ENCODE measurements around the gene CPA1.

Gene CPA1

DNA sequence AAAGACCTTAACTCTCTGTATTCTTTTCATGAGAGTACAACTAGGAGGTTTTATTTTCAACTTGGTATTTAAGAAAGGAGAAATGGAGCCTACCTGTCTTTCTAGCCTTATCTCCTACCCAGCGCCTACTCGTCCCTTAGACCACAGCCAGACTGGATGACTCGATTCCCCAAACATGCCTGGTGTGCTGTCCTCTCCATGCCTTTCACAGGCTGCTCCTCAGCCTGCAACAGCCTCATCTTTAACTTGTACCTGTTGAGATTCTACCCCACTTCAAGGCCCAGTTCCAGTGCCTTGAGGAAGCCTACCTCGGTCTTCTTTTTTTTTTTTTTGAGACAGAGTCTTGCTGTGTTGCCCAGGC, 29.4 kb downstream of the CPA1 start:
- H3K9ac ChIP-seq (ENCODE audit: low read length) = no peak overlapping the region
- H3K36me3 ChIP-seq (ENCODE audit: control insufficient read depth, insufficient read depth, low read length) = no peaks in the 10 kb centered on the region
- H3K4me1 ChIP-seq (ENCODE audit: control insufficient read depth, insufficient read depth, low read length) = no peaks in the 10 kb centered on the region
- no peak overlapping the region for H3K4me3 ChIP-seq (ENCODE audit: low read length)
- H3K27me3 ChIP-seq (ENCODE audit: control insufficient read depth, insufficient read depth, low read length) = no peaks in the 10 kb centered on the region
- H3K9me3 ChIP-seq (ENCODE audit: control insufficient read depth, low read length) = no peaks in the 10 kb centered on the region

GRCh38 chr7:130410868-130411541, 30.7 kb downstream of the CPA1 start:
- H3K4me3 ChIP-seq (ENCODE audit: low read length) = no peak overlapping the region
- no peaks in the 10 kb centered on the region for H3K4me1 ChIP-seq (ENCODE audit: control insufficient read depth, insufficient read depth, low read length)
- no peaks in the 10 kb centered on the region for H3K36me3 ChIP-seq (ENCODE audit: control insufficient read depth, insufficient read depth, low read length)
- no peaks in the 10 kb centered on the region for H3K27me3 ChIP-seq (ENCODE audit: control insufficient read depth, insufficient read depth, low read length)
- H3K9me3 ChIP-seq (ENCODE audit: control insufficient read depth, low read length) = no peaks in the 10 kb centered on the region
- H3K9ac ChIP-seq (ENCODE audit: low read length) = no peak overlapping the region

DNA sequence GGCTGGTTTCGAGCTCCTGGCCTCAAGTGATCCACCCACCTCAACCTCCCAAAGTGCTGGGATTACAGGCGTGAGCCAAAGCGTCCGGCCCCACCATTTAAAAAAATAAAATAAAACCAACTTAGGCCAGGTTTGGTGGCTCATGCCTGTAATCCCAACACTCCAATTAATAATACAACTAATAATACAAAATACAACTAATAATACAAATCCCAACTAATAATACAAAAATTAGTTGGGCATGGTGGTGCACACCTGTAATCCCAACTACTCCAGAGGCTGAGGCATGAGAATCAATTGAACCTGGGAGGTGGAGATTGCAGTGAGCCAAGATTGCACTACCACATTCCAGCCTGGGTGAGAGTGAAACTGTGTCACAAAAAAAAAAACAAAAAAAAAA, 32.9 kb downstream of the CPA1 start:
- Histone ChIP-seq H3K36me3 (ENCODE audit: control insufficient read depth, insufficient read depth, low read length) (no peaks in the 10 kb centered on the region), H3K27me3 (ENCODE audit: control insufficient read depth, insufficient read depth, low read length) (no peaks in the 10 kb centered on the region), H3K4me1 (ENCODE audit: control insufficient read depth, insufficient read depth, low read length) (no peaks in the 10 kb centered on the region), H3K9me3 (ENCODE audit: control insufficient read depth, low read length) (no peaks in the 10 kb centered on the region), H3K9ac (ENCODE audit: low read length) (no peak overlapping the region), H3K4me3 (ENCODE audit: low read length) (no peak overlapping the region)

DNA sequence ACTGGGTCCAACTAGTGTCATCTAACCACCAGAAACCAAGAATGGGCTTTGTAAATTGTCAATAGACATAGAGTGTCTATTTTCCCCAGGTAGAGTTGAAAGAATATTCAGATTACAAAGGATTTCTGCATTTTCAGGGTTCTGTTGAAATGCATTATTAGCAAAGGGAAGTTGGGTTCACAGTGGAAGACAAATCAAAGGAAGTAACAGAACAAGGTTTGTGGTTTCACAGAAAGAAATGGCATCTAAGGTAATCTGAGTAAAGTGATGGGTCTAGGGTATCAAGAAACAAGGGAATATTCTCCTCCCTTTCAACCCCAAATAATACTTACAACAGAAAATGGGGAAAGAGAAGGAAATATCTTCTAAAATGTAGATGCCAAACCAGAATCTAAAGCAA, 34.7 kb downstream of the CPA1 start:
- H3K27me3 ChIP-seq (ENCODE audit: control insufficient read depth, insufficient read depth, low read length) = no peaks in the 10 kb centered on the region

GRCh38 chr7:130417213-130417612, 36.9 kb downstream of the CPA1 start:
- Histone ChIP-seq H3K4me1 (ENCODE audit: control insufficient read depth, insufficient read depth, low read length) (no peaks in the 10 kb centered on the region), H3K9me3 (ENCODE audit: control insufficient read depth, low read length) (no peaks in the 10 kb centered on the region), H3K9ac (ENCODE audit: low read length) (no peak overlapping the region), H3K4me3 (ENCODE audit: low read length) (no peak overlapping the region), H3K36me3 (ENCODE audit: control insufficient read depth, insufficient read depth, low read length) (no peaks in the 10 kb centered on the region), H3K27me3 (ENCODE audit: control insufficient read depth, insufficient read depth, low read length) (no peaks in the 10 kb centered on the region)

More for the DNA sequence above, 34.7 kb downstream of the CPA1 start:
- H3K4me1 ChIP-seq (ENCODE audit: control insufficient read depth, insufficient read depth, low read length) = no peaks in the 10 kb centered on the region
- no peak overlapping the region for H3K4me3 ChIP-seq (ENCODE audit: low read length)
- no peaks in the 10 kb centered on the region for H3K9me3 ChIP-seq (ENCODE audit: control insufficient read depth, low read length)
- no peaks in the 10 kb centered on the region for H3K36me3 ChIP-seq (ENCODE audit: control insufficient read depth, insufficient read depth, low read length)
- H3K9ac ChIP-seq (ENCODE audit: low read length) = no peak overlapping the region

DNA sequence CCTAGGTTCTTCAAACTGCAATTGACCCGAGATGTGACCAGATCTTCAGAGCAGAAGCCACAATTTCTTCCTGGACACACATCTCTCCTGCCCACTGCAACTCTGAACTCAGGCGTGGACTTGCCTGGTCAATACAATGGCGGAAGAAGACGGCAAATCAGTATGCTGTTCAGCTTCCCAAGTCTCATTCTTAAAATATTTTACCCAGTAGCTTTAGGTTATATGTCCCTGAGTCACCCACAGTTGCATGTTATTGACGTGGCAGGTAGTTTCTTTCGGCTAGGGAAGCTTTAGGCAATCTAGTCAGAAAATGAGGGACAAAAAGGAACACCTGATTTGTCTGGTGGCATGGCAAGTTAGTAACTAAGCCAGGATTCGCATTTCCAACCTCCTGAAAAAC, 38.0 kb downstream of the CPA1 start:
- H3K27me3 ChIP-seq (ENCODE audit: control insufficient read depth, insufficient read depth, low read length) = no peaks in the 10 kb centered on the region
- H3K9ac ChIP-seq (ENCODE audit: low read length) = no peak overlapping the region
- H3K36me3 ChIP-seq (ENCODE audit: control insufficient read depth, insufficient read depth, low read length) = no peaks in the 10 kb centered on the region
- no peaks in the 10 kb centered on the region for H3K4me1 ChIP-seq (ENCODE audit: control insufficient read depth, insufficient read depth, low read length)
- no peak overlapping the region for H3K4me3 ChIP-seq (ENCODE audit: low read length)
- no peaks in the 10 kb centered on the region for H3K9me3 ChIP-seq (ENCODE audit: control insufficient read depth, low read length)

- no peaks in the 10 kb centered on the region for H3K4me1 ChIP-seq (ENCODE audit: control insufficient read depth, insufficient read depth, low read length)
- no peak overlapping the region for H3K9ac ChIP-seq (ENCODE audit: low read length)
- H3K4me3 ChIP-seq (ENCODE audit: low read length) = no peak overlapping the region
- H3K9me3 ChIP-seq (ENCODE audit: control insufficient read depth, low read length) = no peaks in the 10 kb centered on the region
- no peaks in the 10 kb centered on the region for H3K36me3 ChIP-seq (ENCODE audit: control insufficient read depth, insufficient read depth, low read length)
- no peaks in the 10 kb centered on the region for H3K27me3 ChIP-seq (ENCODE audit: control insufficient read depth, insufficient read depth, low read length)
Observed at GRCh38 chr7:130419658-130420057, 39.4 kb downstream of the CPA1 start.

- Histone ChIP-seq H3K27me3 (ENCODE audit: control insufficient read depth, insufficient read depth, low read length) (no peaks in the 10 kb centered on the region), H3K9ac (ENCODE audit: low read length) (no peak overlapping the region), H3K4me3 (ENCODE audit: low read length) (no peak overlapping the region), H3K36me3 (ENCODE audit: control insufficient read depth, insufficient read depth, low read length) (no peaks in the 10 kb centered on the region), H3K9me3 (ENCODE audit: control insufficient read depth, low read length) (no peaks in the 10 kb centered on the region), H3K4me1 (ENCODE audit: control insufficient read depth, insufficient read depth, low read length) (no peaks in the 10 kb centered on the region)
Observed at GRCh38 chr7:130420943-130421578, 40.8 kb downstream of the CPA1 start.

- no peaks in the 10 kb centered on the region for H3K4me1 ChIP-seq (ENCODE audit: control insufficient read depth, insufficient read depth, low read length)
- no peak overlapping the region for H3K9ac ChIP-seq (ENCODE audit: low read length)
- H3K36me3 ChIP-seq (ENCODE audit: control insufficient read depth, insufficient read depth, low read length) = no peaks in the 10 kb centered on the region
- no peaks in the 10 kb centered on the region for H3K9me3 ChIP-seq (ENCODE audit: control insufficient read depth, low read length)
- no peak overlapping the region for H3K4me3 ChIP-seq (ENCODE audit: low read length)
- no peaks in the 10 kb centered on the region for H3K27me3 ChIP-seq (ENCODE audit: control insufficient read depth, insufficient read depth, low read length)
Observed at GRCh38 chr7:130421684-130422083, 41.4 kb downstream of the CPA1 start.

GRCh38 chr7:130423501-130424037, 43.3 kb downstream of the CPA1 start:
- no peaks in the 10 kb centered on the region for H3K27me3 ChIP-seq (ENCODE audit: control insufficient read depth, insufficient read depth, low read length)
- no peak overlapping the region for H3K4me3 ChIP-seq (ENCODE audit: low read length)
- H3K36me3 ChIP-seq (ENCODE audit: control insufficient read depth, insufficient read depth, low read length) = no peaks in the 10 kb centered on the region
- H3K4me1 ChIP-seq (ENCODE audit: control insufficient read depth, insufficient read depth, low read length) = no peaks in the 10 kb centered on the region
- no peaks in the 10 kb centered on the region for H3K9me3 ChIP-seq (ENCODE audit: control insufficient read depth, low read length)
- H3K9ac ChIP-seq (ENCODE audit: low read length) = no peak overlapping the region

- no peaks in the 10 kb centered on the region for H3K27me3 ChIP-seq (ENCODE audit: control insufficient read depth, insufficient read depth, low read length)
- H3K4me1 ChIP-seq (ENCODE audit: control insufficient read depth, insufficient read depth, low read length) = no peaks in the 10 kb centered on the region
- H3K4me3 ChIP-seq (ENCODE audit: low read length) = no peak overlapping the region
- no peaks in the 10 kb centered on the region for H3K9me3 ChIP-seq (ENCODE audit: control insufficient read depth, low read length)
- no peaks in the 10 kb centered on the region for H3K36me3 ChIP-seq (ENCODE audit: control insufficient read depth, insufficient read depth, low read length)
- no peak overlapping the region for H3K9ac ChIP-seq (ENCODE audit: low read length)
Observed at GRCh38 chr7:130425796-130426195, 45.5 kb downstream of the CPA1 start.

DNA sequence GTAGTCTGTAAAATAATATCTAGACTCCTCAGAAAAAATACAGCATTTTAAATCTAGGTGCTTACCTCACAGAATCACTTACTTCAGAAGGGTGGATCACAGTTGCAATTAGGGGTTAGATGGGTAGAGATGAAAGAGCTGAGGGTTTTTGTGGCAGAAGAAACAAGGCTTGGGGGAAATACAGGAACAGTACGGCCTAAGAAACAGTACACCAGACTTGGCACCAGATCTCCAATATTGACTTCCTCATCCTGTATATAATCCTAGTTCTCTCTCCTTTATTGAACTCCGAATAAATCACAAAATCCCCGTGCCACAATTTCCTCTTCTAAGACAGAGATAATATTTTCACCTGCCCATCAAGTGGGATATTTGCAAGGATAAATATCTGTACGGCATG, 46.3 kb downstream of the CPA1 start:
- no peaks in the 10 kb centered on the region for H3K9me3 ChIP-seq (ENCODE audit: control insufficient read depth, low read length)
- peaks cover 4% of the 10 kb centered on the region for H3K4me1 ChIP-seq (ENCODE audit: control insufficient read depth, insufficient read depth, low read length)
- no peaks in the 10 kb centered on the region for H3K27me3 ChIP-seq (ENCODE audit: control insufficient read depth, insufficient read depth, low read length)
- H3K36me3 ChIP-seq (ENCODE audit: control insufficient read depth, insufficient read depth, low read length) = no peaks in the 10 kb centered on the region
- H3K4me3 ChIP-seq (ENCODE audit: low read length) = no peak overlapping the region
- no peak overlapping the region for H3K9ac ChIP-seq (ENCODE audit: low read length)

Data from mucosa of stomach (tissue), 1 donor.